ENCODE measurements around the gene DPF1.
A peak's percentile ranks its signal among the peaks of the same experiment; 100 is the strongest.
"Not testable (repeated sequence)": the region's sequence is repeated elsewhere in the genome, so short reads cannot be mapped to it uniquely, and the experiment has no call there.

Gene DPF1

DNA sequence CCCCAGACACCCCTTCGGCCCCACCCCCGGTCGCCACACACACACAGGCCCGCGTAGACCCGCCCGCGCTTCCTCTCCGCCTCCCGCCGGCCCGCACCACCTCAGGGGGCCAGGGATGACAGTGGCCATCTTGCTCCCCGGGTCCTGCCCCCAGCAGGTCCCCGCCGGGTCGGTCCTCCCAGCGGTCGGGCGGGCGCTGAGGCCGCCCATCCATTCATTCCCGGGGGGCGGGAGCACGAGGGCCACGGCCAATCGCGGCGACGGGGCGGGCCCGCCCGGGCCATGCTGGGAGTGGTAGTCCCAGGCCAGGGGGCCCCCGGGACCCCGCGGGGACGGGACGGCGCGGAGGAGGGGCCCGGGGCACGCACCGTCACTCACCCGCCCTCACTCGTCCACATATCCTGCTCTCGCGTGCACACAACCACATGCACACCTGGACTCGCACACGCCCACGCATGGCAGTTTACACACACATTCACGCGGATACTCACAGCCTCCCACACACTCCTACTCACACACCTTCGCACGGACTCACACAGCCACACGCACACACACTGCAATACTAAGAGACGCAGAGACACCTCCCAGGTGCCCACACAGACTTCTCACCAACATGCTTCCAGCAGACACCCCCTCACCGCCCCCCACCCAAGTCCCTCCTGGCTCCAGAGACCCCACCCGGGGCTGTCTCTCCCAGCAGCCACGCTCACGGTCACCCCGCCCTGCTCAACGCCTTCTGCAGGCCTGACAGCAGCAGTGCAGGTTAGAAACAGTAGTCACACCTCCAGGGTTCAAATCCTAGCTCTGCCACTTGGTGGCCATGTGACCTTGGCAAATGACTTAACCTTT lies at the start of gene DPF1:
DPF1 (minus strand) TSS at position 209 of the 849 bp plus-strand sequence; CDS start at position 129, 80 bp downstream.
- peak within 1 kb of the TSS; percentile 63 for H3K4me3 ChIP-seq (ENCODE audit: low read depth, low read length)

DNA sequence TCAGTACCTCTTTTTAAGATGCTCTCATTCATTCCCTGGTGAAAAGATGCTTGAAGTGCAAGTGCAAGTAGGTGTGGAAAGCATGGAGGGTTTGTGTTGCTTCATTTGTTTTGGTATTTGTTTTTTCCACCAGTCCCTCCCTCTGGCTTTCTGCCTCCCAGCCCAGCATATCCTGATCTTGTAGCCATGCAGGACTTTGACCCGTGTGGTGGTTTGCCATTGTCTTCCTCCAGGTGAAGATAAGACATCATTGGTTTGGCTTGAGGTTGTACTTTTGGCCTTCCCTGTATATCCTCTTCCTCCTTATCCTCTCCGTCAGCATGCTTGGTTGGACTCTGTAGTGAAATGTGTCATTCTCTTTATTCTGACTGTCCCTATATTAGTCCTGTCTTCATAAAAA lies 49.5 kb upstream of the DPF1 start:
- H3K4me3 ChIP-seq (ENCODE audit: low read depth, low read length): no peak overlapping the region

DNA sequence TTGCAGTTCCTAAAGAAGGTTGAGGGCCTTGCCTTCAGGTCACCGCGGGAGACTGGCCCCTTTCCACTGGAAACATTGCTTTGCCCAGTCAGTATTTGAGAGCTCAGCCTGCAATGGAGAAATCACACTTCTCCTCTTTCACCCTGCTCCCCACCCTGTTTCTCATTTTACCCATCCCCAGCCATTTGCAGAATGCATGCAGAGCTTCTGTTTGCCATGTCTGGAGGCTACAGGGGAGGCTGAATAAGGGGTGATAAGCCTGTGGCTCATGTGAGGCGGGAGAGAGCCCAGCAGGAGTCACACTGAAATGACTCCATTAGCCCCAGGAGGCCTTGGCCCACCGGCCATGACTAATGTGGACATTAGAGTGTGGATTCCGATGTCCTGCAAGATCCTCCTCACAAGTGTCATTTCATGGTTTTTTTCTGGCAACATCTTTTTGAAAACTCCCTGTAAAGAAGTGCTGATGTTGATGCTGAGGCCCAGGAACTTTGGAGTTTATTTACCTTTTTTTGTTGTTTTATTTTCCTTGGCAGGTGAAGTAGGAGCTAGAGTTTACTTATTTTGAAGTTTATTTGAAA lies 46.7 kb upstream of the DPF1 start:
- H3K4me3 ChIP-seq (ENCODE audit: low read depth, low read length): no peak overlapping the region

DNA sequence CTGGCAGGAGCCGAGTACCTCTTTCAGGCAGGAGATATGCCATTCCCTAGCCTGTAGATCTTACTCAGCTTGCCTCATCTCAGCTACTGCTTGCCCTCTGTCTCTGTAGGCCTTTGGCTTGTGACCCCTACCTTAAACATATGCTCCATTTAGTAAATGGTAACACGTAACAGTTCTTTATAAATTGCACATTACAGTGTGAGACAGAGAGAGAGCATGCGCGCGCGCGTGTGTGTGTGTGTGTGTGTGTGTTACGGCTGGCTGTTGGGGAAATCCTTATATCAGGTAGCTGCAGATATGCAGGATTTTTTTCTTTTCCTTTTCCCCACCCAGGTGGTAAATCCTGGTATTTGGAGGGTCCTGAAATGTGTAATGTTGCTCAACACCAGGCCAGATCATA lies 44.5 kb upstream of the DPF1 start:
- no peak overlapping the region for H3K4me3 ChIP-seq (ENCODE audit: low read depth, low read length)

DNA sequence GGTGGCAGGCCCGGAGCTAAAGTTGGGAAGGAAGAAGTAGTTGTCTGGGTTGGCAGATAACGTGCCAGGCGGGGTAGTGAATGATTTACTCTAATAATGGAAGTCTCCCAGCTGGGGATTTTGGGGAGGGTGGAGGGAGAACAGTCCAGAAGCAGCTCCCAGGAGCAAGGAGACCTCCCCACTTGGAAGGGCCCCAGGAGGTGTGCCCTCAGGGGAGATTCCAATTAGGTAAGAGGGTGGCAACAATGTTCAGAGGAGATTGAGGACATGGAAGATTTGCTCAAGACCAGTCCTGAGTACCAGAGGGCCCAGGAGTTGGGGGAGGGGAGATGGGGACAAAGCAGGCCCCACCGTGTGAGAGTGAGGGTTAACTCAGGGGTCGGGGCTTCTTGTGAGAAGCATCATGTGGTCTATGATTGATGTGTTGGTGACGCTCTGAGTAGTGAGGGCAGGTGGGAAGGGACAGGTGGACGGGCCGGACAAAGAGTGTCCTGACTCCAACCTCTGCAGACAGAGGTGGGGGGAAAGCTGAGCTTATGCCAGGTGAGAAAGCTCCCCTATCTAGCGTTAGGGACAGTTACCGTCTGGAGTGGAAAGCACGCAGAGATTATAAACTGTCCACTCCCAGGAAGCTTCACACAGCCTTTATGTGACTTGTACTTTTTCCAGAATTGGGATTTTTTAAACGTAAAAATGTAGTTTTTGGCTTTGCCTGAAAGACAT lies 43.9 kb upstream of the DPF1 start:
- no peak overlapping the region for H3K4me3 ChIP-seq (ENCODE audit: low read depth, low read length)

DNA sequence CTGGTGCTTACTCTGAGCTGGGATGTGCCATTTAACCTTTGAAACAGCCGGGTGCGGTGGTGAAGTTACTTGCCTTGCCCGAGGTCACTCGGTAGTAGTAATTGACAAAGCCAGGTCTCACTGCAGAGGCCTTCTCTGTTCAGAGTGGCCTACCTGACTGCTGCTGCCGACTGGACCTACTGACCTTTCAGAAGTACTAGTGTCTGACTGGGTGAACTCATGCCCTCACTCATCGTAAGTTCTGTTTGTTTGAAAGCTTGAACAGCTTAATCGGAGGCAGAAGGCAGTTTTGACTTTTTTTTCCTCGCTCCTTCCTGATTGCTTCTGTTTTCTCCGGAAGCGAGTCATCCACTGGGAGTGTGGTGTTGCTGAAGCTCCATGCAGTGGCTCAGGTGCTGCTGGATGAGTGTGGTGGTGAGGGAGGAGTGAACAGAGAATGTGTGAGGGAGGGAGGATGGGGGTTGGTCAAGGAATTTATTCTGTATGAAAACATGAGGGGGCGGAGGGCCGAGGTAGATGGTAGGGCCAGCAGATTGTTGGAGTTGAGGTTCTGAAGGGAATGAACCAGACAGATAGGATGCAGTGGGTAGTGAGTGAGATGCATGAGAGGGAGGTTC lies 43.1 kb upstream of the DPF1 start:
- H3K4me3 ChIP-seq (ENCODE audit: low read depth, low read length): no peak overlapping the region

DNA sequence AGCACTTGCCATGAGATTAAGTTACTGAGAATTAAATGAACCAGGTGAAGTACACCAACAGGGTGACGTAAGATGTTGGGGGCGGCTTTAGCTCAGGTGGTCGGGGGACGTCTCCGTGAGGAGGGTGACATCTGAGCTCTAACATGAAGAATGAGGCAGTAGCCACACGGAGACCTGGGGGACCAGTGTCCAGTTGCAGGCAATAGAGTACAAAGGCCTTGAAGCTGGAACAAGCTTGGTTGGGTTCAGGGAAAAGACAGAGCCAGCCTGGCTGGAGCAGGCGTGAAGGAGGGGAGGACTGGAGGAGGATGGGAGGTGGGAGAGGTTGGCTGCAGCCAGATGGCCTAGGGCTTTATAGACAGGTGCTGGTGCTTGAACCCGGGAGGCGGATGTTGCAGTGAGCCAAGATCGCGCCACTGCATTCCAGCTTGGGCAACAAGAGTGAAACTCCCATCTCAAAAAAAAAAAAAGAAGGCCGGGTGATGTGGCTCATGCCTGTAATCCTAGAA lies 42.0 kb upstream of the DPF1 start:
- H3K4me3 ChIP-seq (ENCODE audit: low read depth, low read length): peak overlapping the region; percentile 90

DNA sequence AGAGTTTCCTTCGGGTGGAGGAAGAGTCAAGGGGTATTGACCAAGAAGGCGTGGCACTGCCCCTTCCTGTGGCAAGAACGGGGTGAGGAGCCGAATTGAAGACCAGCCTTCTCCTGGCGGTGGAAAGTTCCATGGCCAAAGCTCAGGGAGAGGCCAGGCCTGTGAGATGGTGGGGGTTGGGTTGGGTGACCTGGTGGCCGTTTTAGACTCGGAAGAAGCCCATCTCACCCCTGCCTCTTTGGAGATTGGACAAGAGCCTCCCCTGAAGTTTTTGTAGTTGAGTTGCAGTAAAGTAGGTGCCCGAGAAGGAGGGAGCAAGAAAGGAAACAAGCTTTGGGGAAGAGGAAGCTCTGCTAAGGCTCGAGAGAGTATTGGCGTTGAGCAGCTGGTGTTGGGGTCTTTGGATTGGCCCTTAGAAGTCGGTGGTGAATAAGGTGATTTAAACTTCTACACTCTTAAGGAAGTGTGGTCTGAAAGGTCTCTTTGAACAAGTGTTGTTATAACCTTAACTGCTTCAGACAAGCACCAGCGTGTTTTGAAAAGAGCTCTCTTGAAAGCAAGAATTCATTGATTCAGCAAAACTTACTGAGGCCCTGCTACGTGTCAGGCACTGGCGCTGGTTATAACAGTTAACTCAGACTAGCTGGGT lies 41.3 kb upstream of the DPF1 start:
- peak overlapping the region; percentile 90 for H3K4me3 ChIP-seq (ENCODE audit: low read depth, low read length)

DNA sequence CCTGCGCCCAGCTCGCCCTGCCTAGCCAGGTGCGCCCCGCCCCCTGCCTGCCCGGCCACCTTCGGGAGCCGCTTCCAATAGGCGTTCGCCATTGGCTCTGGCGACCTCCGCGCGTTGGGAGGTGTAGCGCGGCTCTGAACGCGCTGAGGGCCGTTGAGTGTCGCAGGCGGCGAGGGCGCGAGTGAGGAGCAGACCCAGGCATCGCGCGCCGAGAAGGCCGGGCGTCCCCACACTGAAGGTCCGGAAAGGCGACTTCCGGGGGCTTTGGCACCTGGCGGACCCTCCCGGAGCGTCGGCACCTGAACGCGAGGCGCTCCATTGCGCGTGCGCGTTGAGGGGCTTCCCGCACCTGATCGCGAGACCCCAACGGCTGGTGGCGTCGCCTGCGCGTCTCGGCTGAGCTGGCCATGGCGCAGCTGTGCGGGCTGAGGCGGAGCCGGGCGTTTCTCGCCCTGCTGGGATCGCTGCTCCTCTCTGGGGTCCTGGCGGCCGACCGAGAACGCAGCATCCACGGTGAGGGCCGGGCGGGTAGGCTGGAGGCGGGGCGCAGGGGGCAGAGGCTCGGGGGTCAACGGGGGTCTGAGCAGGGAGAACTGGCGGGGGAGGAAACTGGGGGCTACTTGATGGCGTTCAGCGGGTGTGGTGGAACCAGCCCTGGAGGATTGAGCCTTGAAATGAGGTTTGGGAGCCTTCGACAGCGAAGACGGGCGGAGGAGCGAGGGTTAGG lies 40.6 kb upstream of the DPF1 start, which contains the start of gene SPINT2:
SPINT2 (plus strand) TSS at position 88 of the 727 bp plus-strand sequence; CDS start at position 408, 320 bp downstream.
- H3K4me3 ChIP-seq (ENCODE audit: low read depth, low read length): peak within 1 kb of the TSS; percentile 90

DNA sequence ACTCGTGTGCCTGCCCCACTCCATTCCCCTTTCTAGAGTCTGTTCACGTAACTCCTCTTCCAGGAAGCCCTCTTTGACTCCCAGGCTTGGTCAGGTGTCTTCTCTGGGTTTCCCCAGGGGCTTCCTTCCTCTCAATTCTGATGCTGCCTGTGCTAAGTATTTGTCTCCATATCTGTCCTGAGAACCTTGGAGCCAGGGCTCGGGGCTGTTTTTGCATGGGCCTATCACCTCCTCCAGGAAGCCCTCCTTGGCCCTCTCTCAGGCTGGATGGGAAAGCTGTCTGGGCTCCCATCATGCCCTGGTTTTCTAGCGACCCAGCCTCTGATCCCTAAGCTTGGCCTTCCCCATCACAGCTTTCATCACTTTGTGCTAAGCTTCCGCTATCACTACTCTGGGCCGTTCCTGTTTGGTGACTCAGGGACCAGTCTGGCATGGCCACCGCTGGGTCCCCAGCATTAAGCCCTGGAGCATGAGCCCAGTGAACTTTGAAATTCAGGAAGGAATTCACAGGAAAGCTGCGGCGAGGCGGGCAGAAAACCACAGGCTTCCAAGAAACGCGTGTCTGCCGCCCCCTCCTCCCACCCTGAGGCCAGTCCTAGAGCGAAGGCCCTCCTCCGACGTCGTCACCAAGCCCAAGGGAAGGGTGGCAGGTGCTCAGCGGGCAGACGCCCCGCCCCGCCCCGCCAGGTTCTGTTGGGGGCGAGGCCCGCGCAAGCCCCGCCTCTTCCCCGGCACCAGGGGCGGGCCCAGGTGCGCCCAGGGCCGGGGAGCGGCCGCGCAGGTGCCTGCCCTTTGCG lies 39.9 kb upstream of the DPF1 start:
- peak overlapping the region; percentile 90 for H3K4me3 ChIP-seq (ENCODE audit: low read depth, low read length)

DNA sequence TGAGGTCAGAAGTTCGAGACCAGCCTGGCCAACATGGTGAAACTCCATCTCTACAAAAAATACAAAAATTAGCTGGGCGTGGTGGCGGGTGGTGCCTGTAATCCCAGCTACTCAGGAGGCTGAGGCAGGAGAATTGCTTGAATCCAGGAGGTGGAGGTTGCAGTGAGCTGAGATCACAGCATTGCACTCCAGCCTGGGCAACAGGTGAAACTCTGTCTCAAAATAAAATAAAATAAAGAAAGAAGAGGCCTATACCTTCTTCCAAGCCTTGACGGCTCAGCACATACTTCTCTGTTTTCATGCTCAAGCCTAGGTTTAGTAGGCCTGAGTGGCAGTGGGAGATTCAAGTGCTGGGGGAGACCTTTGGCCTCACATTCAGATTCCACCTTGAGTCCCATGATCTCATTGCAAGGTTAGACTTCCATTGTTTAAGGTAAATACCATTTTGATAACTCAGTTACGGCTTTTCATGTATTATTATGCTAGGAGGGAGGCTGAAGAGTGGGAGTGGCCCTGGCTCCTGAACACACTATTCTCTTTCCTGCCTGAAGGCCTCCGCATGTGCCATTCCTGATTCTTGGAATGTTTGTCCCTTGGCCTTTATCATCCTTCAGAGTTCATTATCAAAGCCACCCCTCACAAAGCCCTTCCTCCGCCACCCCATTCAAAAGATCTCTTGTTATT lies 38.7 kb upstream of the DPF1 start:
- no peak overlapping the region for H3K4me3 ChIP-seq (ENCODE audit: low read depth, low read length)

DNA sequence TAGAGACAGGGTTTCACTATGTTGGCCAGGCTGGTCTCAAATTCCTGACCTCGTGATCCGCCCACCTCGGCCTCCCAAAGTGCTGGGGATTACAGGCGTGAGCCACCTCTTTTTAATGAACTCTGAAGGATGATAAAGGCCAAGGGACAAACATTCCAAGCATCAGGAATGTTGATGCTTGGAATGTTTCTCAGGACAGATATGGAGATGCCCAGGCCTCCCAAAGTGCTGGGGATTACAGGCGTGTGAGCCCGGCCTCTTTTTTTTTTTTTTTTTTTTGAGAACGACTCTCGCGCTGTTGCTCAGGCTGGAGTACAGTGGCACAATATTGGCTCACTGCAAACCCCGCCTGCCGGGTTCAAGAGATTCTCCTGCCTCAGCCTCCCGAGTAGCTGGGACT lies 37.9 kb upstream of the DPF1 start:
- not testable (repeated sequence) for H3K4me3 ChIP-seq (ENCODE audit: low read depth, low read length)

DNA sequence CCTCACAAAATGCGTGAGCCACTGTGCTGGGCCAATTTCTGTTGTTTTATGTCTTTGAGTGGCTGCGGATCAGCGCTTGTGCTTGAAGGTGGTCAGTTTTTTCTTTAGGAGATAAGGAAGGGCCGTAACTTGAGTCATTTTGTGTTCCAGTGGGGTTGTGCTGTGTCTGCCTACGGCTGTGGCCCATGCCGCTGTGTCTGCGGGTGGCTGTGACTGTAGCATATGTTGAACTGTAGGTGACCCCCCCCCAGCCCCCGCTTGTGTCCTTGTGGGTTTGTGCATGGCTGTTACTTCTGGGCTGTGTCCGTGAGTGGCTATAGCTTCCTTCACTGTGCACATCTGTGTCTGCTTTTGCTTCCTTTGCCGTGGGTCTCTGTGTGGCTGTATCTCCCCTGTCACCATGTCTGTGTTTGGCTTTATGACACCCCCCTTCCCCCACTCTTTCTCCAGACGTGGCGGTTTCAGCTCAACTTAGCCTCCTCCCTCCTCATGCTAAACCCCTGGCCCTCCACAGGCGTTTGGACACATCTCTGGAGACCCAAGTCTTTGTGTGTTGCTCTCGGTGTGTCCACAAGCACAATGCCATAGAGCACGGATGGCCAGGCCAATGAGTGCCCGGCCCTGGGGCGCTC lies 31.5 kb upstream of the DPF1 start:
- peak overlapping the region; percentile 51 for H3K4me3 ChIP-seq (ENCODE audit: low read depth, low read length)

DNA sequence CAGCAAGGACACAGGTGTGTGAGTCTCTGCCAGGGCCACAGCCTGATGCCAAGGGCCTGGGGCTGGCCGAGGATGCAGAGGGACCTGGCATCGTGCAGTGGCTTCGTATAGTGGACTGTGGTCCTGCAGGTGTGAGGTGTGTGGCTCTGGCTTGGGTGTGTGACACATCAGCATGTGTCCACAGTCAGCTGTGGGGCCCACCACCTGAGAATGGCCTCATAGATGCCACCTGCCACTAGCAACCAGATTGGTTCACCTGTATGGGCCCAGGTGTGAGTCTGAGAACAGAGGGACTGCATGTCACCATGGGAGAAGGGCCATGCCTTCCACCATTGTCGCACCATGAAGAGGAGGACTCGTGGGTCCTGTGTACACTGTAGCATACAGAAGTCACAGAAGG lies 29.8 kb upstream of the DPF1 start:
- H3K4me3 ChIP-seq (ENCODE audit: low read depth, low read length): no peak overlapping the region

DNA sequence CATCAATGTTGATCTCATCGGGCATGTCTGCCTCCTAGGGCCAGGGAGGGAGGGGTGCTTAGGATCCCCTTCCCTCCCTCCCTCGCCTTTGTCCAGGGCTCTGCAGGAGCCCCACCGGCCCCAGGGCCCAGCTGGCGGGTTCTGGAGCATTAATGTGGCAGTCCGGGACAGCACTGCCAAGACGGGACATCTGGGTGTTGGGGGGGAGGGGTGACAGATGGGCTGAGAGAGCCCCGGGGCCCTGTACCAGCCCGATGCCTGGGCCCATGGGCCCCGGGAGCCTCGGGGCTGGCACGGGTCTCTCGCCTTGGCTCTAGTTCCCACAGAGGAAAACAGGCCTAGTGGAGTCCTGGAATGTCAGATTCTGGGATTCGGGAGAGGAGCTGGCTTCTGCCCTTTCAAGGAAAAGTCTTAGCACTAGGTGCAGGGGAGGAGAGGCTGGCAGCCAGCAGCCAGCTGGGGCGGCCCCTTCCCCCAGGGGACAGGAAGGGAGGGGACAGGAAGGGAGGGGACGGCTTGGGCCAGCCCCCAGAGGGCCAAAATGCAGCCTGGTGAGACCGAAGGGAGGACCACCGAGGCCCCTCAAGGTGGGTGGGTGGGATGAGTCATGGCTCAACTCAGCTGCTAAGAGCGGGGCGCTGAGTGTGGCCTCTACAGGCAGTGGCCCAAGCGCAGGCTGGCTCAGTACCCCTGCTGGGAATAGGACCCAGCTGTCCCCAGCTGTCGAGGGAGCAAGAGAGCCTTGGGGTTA lies 29.1 kb upstream of the DPF1 start:
- no peak overlapping the region for H3K4me3 ChIP-seq (ENCODE audit: low read depth, low read length)

DNA sequence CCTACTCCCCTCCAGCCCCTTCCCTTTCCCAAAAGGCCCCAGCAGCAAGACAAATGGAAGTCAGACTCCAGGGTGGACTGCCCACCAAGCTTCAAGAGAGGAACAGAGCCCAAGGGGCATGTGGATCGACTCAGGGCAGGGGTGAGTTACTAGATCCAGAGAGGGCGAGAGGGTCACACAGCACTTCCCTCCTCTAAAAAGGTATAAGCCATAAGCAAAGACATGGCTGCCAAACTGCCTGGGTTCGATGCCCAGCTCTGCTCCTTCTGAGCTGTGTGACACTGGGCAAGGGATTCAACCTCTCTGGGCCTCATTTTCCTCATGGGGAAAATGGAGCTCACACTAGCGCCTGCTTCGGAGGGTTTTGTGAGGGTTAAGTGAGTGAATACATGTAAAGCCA lies 28.4 kb upstream of the DPF1 start:
- no peak overlapping the region for H3K4me3 ChIP-seq (ENCODE audit: low read depth, low read length)

DNA sequence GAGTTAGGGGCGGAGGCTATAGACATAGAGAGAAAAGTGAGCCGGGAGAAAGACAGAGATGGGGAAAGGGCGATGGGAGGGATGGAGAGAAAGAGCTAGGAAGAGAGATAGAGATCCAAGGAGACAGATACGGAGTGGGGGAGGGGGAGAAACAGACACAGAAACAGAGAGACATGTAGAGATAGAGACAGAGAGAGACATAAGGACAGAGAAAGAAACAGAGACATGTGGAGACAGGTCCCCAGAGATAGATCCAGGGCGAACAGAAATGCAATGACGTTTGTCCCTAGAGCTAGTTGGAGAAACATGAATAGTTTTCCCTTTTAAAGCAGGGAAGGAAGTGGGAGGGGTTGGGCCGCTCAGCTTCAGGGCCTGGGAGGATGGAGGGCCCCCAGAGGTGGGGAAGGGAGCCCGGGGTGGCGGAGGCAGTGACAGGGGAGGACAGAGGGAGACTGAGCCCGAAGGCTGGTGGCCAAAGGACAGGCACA lies 27.6 kb upstream of the DPF1 start:
- H3K4me3 ChIP-seq (ENCODE audit: low read depth, low read length): no peak overlapping the region
